GM19452 (cell line): Measurements from ENCODE around the gene LIX1L.
"Not testable (repeated sequence)": the region's sequence is repeated elsewhere in the genome, so short reads cannot be mapped to it uniquely, and the experiment has no call there.

Experiments
- ATAC-seq: cut with Tn5 transposase; IDR thresholded peaks from one replicate; pipeline ENCODE4 v1.9.1; 2021; ENCODE audit not compliant: unreplicated experiment

LIX1L gene

GRCh38 chr1:145937436-145937835 lies 20.4 kb downstream of the LIX1L start:
- no peak for ATAC-seq

DNA sequence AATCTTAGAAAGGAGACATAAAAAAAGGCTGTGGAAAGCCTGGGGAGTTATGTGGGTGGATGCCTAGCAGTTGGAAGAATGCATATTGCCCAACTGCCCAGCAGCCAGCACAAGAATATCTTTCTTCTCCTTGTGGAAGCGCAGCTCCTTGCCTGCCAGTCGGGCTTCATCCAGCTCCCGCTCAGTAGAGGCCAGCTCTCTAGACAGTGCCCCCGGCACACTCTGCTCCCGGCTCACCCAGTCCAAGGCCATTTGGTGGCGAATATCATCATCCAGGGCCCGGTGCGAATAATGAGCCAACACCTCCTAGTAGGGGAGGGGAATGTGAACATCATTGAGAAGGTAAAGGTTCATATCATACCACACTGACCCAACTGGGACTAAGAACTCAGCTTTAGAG lies 21.6 kb downstream of the LIX1L start:
- no peak for ATAC-seq

DNA sequence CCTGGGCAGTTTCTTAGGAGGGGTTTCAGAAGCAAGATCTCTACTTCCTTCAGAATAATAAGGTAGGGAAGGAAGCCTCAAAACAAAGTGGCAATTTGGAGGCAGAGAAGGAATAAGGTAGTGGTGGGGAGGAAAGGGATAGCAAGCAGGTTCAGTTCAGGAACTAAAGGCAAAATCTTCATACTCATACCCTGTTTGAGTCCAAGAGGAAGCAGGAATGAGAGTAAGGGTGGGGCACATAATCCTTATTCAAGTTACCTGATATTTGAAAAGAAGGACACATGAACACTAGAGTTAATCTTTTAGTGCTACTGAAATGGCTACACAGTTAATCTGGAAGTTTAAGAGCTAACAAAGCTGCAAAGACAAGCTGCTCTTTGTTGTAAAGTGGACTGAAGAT lies 22.1 kb downstream of the LIX1L start:
- ATAC-seq: no peak

- not testable (repeated sequence) for ATAC-seq
Measured at GRCh38 chr1:145932522-145933009, 25.3 kb downstream of the LIX1L start.

DNA sequence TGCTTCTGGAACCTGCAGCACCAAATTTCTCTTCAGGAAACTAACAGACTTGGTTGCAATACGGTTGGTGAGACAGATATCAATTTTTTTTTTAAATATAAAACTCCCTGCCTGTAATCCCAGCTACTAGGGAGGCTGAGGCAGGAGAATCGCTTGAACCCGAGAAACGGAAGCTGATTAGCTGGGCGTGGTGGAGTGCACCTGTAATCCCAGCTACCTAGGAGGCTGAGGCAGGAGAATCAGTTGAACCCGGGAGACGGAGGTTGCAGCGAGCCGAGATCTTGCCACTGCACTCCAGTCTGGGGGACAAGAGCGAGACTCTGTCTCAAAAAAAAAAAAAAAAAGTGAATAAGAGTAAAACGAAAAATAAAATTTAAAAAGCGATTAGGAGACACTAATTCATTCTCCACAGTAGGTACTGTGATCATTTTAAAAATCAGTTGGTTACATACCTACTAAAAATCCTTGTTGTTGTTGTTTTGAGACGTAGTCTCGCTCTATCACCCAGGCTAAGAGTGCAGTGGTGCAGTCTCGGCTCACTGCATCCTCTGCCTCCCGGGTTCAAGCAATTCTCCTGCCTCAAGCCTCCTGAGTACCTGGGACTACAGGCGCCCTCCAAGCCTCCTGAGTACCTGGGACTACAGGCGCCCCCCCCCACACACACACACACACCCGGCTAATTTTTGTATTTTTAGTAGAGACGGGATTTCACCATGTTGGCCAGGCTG lies 29.7 kb downstream of the LIX1L start:
- no peak for ATAC-seq

- ATAC-seq: peak; percentile 96
Measured at GRCh38 chr1:145927063-145927886, 30.5 kb downstream of the LIX1L start, which contains the start of gene RBM8A. Gene RBM8A (minus strand): TSS chr1:145927484. CDS start chr1:145927426, 58 bp downstream.

GRCh38 chr1:145926686-145927062 lies 31.1 kb downstream of the LIX1L start:
- no peak for ATAC-seq

GRCh38 chr1:145922266-145922665 lies 35.6 kb downstream of the LIX1L start:
- no peak for ATAC-seq

- not testable (repeated sequence) for ATAC-seq
Measured at GRCh38 chr1:145920297-145920696, 37.5 kb downstream of the LIX1L start.

GRCh38 chr1:145918992-145919939 lies 38.6 kb downstream of the LIX1L start:
- ATAC-seq: peak; percentile 90

DNA sequence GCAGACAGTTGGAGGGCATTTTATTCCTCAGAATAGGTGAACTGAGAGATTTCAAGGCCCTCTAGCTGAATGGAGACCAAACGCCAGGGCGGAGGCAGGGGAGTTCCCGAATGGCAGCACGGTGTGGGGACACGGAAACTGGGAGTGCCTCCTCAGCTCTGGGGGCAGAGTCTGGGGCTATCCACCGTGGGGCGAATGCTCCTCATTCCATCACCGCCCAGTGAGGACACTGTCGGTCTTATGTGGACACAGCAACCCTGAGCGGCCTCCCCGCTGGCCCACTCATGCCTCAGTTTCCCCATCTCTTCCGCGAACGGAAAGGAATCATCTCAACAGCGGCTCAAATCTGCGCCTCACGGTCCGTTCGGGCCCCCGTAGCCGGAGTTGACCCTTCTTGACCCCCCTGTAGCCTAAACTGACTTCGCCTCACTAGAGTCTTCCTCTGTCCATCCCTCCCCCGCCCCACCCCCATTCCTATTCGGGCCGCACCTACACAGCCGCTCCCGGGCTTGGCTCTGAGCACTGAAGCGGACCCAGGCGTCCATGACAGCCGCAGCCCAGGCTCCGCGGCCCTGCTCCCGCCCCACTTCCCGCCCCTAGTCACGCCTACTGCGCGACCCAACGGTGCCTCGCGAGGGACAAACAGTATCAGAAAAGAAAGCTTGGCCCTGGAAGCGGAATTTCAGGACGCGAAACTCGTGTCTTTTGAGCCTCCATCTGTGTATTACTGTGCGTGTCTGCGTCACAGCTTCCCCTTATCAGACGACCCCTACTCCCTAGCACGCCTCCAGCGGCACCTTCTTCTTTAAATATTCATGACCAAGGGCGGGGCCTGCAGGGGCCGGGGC lies 39.4 kb downstream of the LIX1L start, which contains the start of gene PEX11B:
Gene PEX11B (minus strand): TSS at position 574 of the 848 bp plus-strand sequence. CDS start 29 bp downstream, at position 545.
- peak; percentile 74 for ATAC-seq

DNA sequence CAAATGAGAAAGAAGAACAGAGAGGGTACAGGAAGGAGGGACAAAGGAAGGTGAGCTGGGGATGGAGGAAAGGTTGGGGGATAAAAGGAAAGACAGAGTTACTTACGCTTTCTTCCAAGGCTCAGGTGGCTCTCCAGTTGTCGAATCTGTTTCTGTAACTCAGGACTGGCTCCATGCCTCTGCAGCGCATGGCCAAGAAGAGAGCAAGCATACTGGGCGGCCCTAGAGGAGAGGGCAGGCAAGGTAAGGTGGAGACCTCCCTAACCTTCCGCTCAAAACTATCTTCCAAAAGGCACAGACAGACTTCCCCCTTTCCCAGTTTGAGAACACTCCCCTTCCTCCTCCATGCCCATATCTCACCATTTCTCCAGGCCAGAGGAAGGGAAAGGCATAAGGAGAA lies 40.2 kb downstream of the LIX1L start:
- ATAC-seq: no peak

DNA sequence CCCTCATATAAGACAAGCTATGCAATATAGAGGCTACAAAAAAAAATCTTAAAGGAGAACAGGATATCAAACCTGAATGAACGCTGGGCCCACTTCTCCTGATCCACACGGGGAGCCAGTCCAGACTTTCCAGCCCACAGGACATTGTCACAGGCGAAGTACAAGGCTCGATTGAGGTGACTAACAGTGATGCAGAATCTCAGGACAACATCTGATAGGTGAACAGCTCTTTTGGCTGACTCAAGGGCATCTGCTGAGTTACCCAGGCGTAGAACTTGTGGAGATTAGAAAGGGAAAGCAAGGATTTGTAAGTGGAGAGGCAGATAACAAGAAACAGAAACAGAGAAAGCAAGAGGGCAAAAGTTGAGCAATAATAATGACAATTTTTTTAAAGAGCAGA lies 41.1 kb downstream of the LIX1L start:
- ATAC-seq: no peak

- no peak for ATAC-seq
Measured at GRCh38 chr1:145912128-145912641, 45.6 kb downstream of the LIX1L start.

GRCh38 chr1:145908653-145909052 lies 49.2 kb downstream of the LIX1L start:
- no peak for ATAC-seq

DNA sequence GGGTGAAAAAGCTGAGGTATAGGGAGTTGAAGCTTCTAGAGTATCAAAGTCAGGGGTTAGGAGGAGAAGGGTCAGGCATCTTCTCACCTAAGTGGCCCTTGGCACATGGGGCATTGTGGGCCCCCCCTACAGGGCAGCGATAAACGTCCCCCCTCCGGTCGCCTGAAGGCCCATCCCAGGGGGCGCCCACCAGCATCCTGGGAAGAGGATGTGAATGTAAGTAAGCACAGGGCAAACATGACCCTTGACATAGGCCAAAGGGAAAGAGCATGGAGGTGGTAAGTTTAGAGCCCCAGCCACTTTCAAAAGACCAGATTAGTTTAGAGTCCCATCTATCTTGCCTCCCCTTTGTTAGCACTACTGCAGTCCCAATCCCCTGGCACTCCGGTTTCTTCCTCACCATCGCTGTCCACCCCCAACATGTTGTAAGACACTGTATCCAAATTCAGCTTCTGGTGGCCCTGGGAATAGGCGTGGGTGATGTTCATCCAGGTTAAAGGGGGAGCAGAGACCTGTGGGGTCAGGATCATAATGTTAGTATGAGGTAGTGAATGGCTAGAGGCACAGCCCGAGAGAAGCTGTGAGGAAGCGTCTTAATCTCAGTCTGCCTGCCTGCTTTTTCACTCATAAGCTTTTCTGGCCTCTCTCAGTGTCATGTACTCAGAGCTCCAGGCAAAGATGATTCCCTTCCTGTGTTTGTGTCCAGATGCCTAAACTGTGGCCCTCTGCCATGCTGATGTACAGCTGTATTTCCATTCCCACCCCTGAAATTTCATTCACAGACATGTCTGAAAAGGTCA lies 50.7 kb downstream of the LIX1L start:
- ATAC-seq: no peak

- no peak for ATAC-seq
Measured at GRCh38 chr1:145901312-145902021, 56.4 kb downstream of the LIX1L start.

- no peak for ATAC-seq
Measured at GRCh38 chr1:145898756-145899155, 59.1 kb downstream of the LIX1L start.
